OCI-LY7 (cell line): ENCODE measurements around the gene FNIP1. TPM values are rescaled to one million over a fixed set of nuclear protein-coding genes. Genes with fewer than 3 reads are reported as not detected.
"Not testable (repeated sequence)": the region's sequence is repeated elsewhere in the genome, so short reads cannot be mapped to it uniquely, and the experiment has no call there.

Experiments
- BruUV-seq: library from RNA; stranded (reverse); fragments of 400-500 nt; replicated peaks from 2 replicates; lab custom pipeline; 2021; lab: Mats Ljungman, UMichigan
- CTCF ChIA-PET: fragments of 300-600 bp; sonication (Branson Sonifier 250); formaldehyde crosslinking; loops from one replicate; lab custom pipeline; 2022; ENCODE audit warnings: antibody characterized with exemption; ENCODE audit not compliant: unreplicated experiment; lab: Charles Lee
- POLR2A ChIA-PET: fragments of 300-600 bp; sonication (Branson Sonifier 250); formaldehyde crosslinking; loops from one replicate; lab custom pipeline; 2022; ENCODE audit warnings: antibody characterized with exemption; lab: Charles Lee
- DNase-seq: peaks from one replicate; pipeline ENCODE4 v3.0.0-alpha.2; 2015; ENCODE audit warnings: low spot score
- H2AFZ ChIP-seq: fragments of 200-600 bp; sonication (generic), shearing (Covaris generic); 2 replicates; pipeline ENCODE4 v1.6.1; 2014; ENCODE audit warnings: mild to moderate bottlenecking, antibody characterized with exemption, low read length, moderate library complexity
- H3K27ac ChIP-seq: fragments of 200-600 bp; sonication (generic); 2 replicates; pipeline ENCODE4 v1.5.1; 2014; ENCODE audit warnings: mixed run types, low read depth, mild to moderate bottlenecking, moderate library complexity, low read length, inconsistent platforms; ENCODE audit not compliant: poor library complexity, severe bottlenecking
- H3K36me3 ChIP-seq: fragments of 200-600 bp; sonication (generic); 2 replicates; pipeline ENCODE4 v1.6.1; 2014; ENCODE audit warnings: mild to moderate bottlenecking, antibody characterized with exemption, low read length, moderate library complexity, mixed read lengths; ENCODE audit not compliant: insufficient read depth
- H3K4me1 ChIP-seq: fragments of 200-600 bp; sonication (generic); 2 replicates; pipeline ENCODE4 v1.5.1; 2014; ENCODE audit warnings: mild to moderate bottlenecking, low read length; ENCODE audit not compliant: insufficient read depth, poor library complexity, severe bottlenecking
- H3K4me2 ChIP-seq: fragments of 200-600 bp; sonication (generic); 2 replicates; pipeline ENCODE4 v1.6.1; 2014; ENCODE audit warnings: mild to moderate bottlenecking, low read length
- H3K4me3 ChIP-seq: fragments of 200-600 bp; sonication (generic); 2 replicates; pipeline ENCODE4 v1.5.1; 2014; ENCODE audit warnings: mild to moderate bottlenecking, low read depth, low read length; ENCODE audit not compliant: poor library complexity, severe bottlenecking
- H3K79me2 ChIP-seq: fragments of 200-600 bp; sonication (generic); 2 replicates; pipeline ENCODE4 v1.6.1; 2016; ENCODE audit warnings: low read depth, mild to moderate bottlenecking, low read length, moderate library complexity, mixed read lengths; ENCODE audit not compliant: insufficient read depth
- H3K9me2 ChIP-seq: fragments of 200-600 bp; sonication (generic); 2 replicates; pipeline ENCODE4 v1.6.1; 2016; ENCODE audit warnings: mild to moderate bottlenecking, low read length, mixed read lengths; ENCODE audit not compliant: insufficient read depth
- H3K9me3 ChIP-seq: fragments of 200-600 bp; sonication (generic); 2 replicates; pipeline ENCODE4 v1.6.1; 2014; ENCODE audit warnings: mild to moderate bottlenecking, mixed run types, low read length, mixed read lengths
- H4K20me1 ChIP-seq: fragments of 200-600 bp; sonication (generic); 2 replicates; pipeline ENCODE4 v1.6.1; 2014; ENCODE audit warnings: mild to moderate bottlenecking, antibody characterized with exemption, low read length, moderate library complexity, mixed read lengths; ENCODE audit not compliant: insufficient read depth
- CTCF ChIP-seq: fragments of 200-600 bp; sonication (generic); conservative IDR thresholded peaks from 2 replicates; pipeline ENCODE4 v1.5.1; 2014; ENCODE audit warnings: mild to moderate bottlenecking, antibody characterized with exemption, low read length, moderate library complexity, mixed read lengths
- EZH2phosphoT487 ChIP-seq: fragments of 200-600 bp; sonication (generic); IDR thresholded peaks from 2 replicates; pipeline ENCODE4 v1.6.1; 2018; ENCODE audit warnings: low read depth, borderline replicate concordance, mild to moderate bottlenecking, mixed run types, antibody characterized with exemption, low read length, moderate library complexity, mixed read lengths
- intact Hi-C: fragments of 100-400 bp; cut with micrococcal nuclease; formaldehyde crosslinking; loops from one replicate; pipeline ENCODE4 v1.10.0; 2022; ENCODE audit not compliant: unreplicated experiment
- total RNA-seq, 2 experiments: library from RNA; depleted of rRNA in 1 of 2; stranded (reverse); fragments of >200 nt in 1 of 2; shearing (Covaris generic) in 1 of 2; gene quantifications; 2 replicates each; pipeline ENCODE4 v1.2.3, GENCODE V29; 2014 to 2022

FNIP1 gene
- total RNA-seq, 2 experiments from 2014 or later = 19.4 to 20.6 TPM

- Histone ChIP-seq H3K9me2 (no peaks in the 10 kb centered on the region), H3K4me2 (peak overlapping the region; percentile 38), H3K36me3 (peaks cover 16% of the 10 kb centered on the region), H3K4me1 (peaks cover 16% of the 10 kb centered on the region), H3K79me2 (no peaks in the 10 kb centered on the region), H4K20me1 (no peaks in the 10 kb centered on the region), H3K4me3 (no peak overlapping the region), H2AFZ (peak overlapping the region; percentile 13; the same call in 1 of the 2 replicates), H3K9me3 (no peaks in the 10 kb centered on the region), H3K27ac (peak overlapping the region; percentile 30)
- DNase-seq = no peak
- CTCF ChIA-PET = no interaction called here
- no peak for TF ChIP-seq EZH2phosphoT487
- TF ChIP-seq CTCF = no peak
- intact Hi-C loops = loop anchor here (5.0 kb wide), 1 partner anchor 96 kb away; no protein-coding TSS in a partner anchor
- no TSS peak for BruUV-seq
- POLR2A ChIA-PET = interaction anchor here (0.6 to 0.7 kb wide), 2 partner anchors 37 to 490 kb away, joined by 3 to 6 read pairs; no protein-coding TSS in a partner anchor
These were observed 114.0 kb downstream of the FNIP1 start for GRCh38 chr5:131682826-131683225.

GRCh38 chr5:131682175-131682574, 114.6 kb downstream of the FNIP1 start:
- H3K27ac ChIP-seq = peak overlapping the region; percentile 30
- H3K4me1 ChIP-seq = peaks cover 16% of the 10 kb centered on the region
- DNase-seq = no peak
- POLR2A ChIA-PET = no interaction called here
- CTCF ChIA-PET = no interaction called here
- H3K4me2 ChIP-seq = no peak overlapping the region; the same call in 1 of the 2 replicates
- BruUV-seq = no TSS peak
- no peak overlapping the region for H3K4me3 ChIP-seq
- H4K20me1 ChIP-seq = no peaks in the 10 kb centered on the region
- H2AFZ ChIP-seq = no peak overlapping the region
- TF ChIP-seq CTCF (no peak), EZH2phosphoT487 (no peak)
- H3K79me2 ChIP-seq = no peaks in the 10 kb centered on the region
- H3K36me3 ChIP-seq = peaks cover 23% of the 10 kb centered on the region
- no peaks in the 10 kb centered on the region for H3K9me3 ChIP-seq
- intact Hi-C loops = loop anchor here (5.0 kb wide), 1 partner anchor 95 kb away; no protein-coding TSS in a partner anchor
- H3K9me2 ChIP-seq = no peaks in the 10 kb centered on the region

GRCh38 chr5:131679911-131680310, 116.9 kb downstream of the FNIP1 start:
- Histone ChIP-seq H3K36me3 (peaks cover 41% of the 10 kb centered on the region), H4K20me1 (no peaks in the 10 kb centered on the region), H3K79me2 (no peaks in the 10 kb centered on the region), H3K9me2 (no peaks in the 10 kb centered on the region), H3K4me2 (no peak overlapping the region), H3K4me1 (peaks cover 16% of the 10 kb centered on the region), H3K4me3 (no peak overlapping the region), H3K9me3 (no peaks in the 10 kb centered on the region), H3K27ac (no peak overlapping the region), H2AFZ (no peak overlapping the region)
- DNase-seq = no peak
- TF ChIP-seq EZH2phosphoT487 (no peak), CTCF (no peak)
- CTCF ChIA-PET = no interaction called here
- POLR2A ChIA-PET = interaction anchor here (0.9 to 1.5 kb wide), 7 partner anchors 9 to 44 kb away, joined by 3 to 5 read pairs (median 3); no protein-coding TSS in a partner anchor
- intact Hi-C loops = loop anchor here (5.0 kb wide), 1 partner anchor 93 kb away; no protein-coding TSS in a partner anchor
- no TSS peak for BruUV-seq

GRCh38 chr5:131678273-131678672, 118.5 kb downstream of the FNIP1 start:
- H3K79me2 ChIP-seq, BruUV-seq, H3K4me3 ChIP-seq, H3K4me2 ChIP-seq, POLR2A ChIA-PET, H2AFZ ChIP-seq, CTCF ChIA-PET, DNase-seq, H3K9me3 ChIP-seq, H3K4me1 ChIP-seq, intact Hi-C loops, H4K20me1 ChIP-seq, H3K9me2 ChIP-seq, H3K27ac ChIP-seq: not testable (repeated sequence)
- H3K36me3 ChIP-seq = peaks cover 51% of the 10 kb centered on the region
